HepG2 (cell line): ENCODE data around the gene CAMK1D. TPM values are rescaled to one million over a fixed set of nuclear protein-coding genes. Genes with fewer than 3 reads are reported as not detected.

Experiments used
- ATAC-seq: fragments of 200-7000 bp; cut with Tn5 transposase; 3 replicates; pipeline ENCODE4 v1.9.1; 2020; ENCODE audit warnings: mild to moderate bottlenecking, moderate library complexity
- BruUV-seq: library from RNA; stranded (reverse); fragments of 400-500 nt; replicated peaks from 2 replicates; lab custom pipeline; 2021; lab: Mats Ljungman, UMichigan
- CTCF ChIA-PET: fragments of 300-600 bp; formaldehyde crosslinking; extraction: SDS; loops from one replicate; lab custom pipeline; 2021; ENCODE audit warnings: low total read pairs, inconsistent platforms, low intra/inter-chr PET ratio; lab: Yijun Ruan, JAX
- POLR2A ChIA-PET: fragments of 350-600 bp; sonication (Branson Sonifier 250); formaldehyde crosslinking; loops from one replicate; lab custom pipeline; 2020; ENCODE audit warnings: antibody characterized with exemption, inconsistent platforms; lab: Yijun Ruan, JAX
- DNase-seq: peaks from one replicate; pipeline ENCODE4 v3.0.0-alpha.2; 2015; ENCODE audit warnings: low spot score
- FAIRE-seq: peaks from 3 replicates; lab custom pipeline; 2011; peaks lifted over from hg19 to GRCh38; lab: Jason Lieb, UNC
- H2AFZ ChIP-seq: one replicate; pipeline ENCODE4 v1.6.1; 2011; ENCODE audit warnings: low read length, inconsistent platforms
- H3K27ac ChIP-seq: fragments of 300-600 bp; 3 replicates; pipeline ENCODE4 v1.8.0; 2011; ENCODE audit warnings: mixed run types, mild to moderate bottlenecking, mixed read lengths, low read length, inconsistent platforms; ENCODE audit not compliant: insufficient read depth; ENCODE audit errors: extremely low read length
- H3K27me3 ChIP-seq, 2 experiments: fragments of 200-600 bp in 1 of 2; 2 replicates in 1 of 2; 3 replicates in 1 of 2; pipeline versions ENCODE4 v1.6.0 to v1.8.0; 2011; ENCODE audit warnings: low read length in 2 of 2, mild to moderate bottlenecking in 2 of 2, moderate library complexity in 2 of 2, inconsistent platforms in 1 of 2; ENCODE audit not compliant: insufficient read depth in 2 of 2, control insufficient read depth in 1 of 2
- H3K36me3 ChIP-seq, 2 experiments: fragments of 200-600 bp in 1 of 2; replicated peaks in 1 of 2; 2 replicates in 1 of 2; 3 replicates in 1 of 2; pipeline versions ENCODE4 v1.5.1 to v1.8.0; 2011; ENCODE audit warnings: low read length in 2 of 2, inconsistent platforms in 1 of 2; ENCODE audit not compliant: insufficient read depth in 2 of 2, control insufficient read depth in 1 of 2
- H3K4me1 ChIP-seq: 2 replicates; pipeline ENCODE4 v1.5.1; 2012; ENCODE audit warnings: low read length, inconsistent platforms; ENCODE audit not compliant: insufficient read depth
- H3K4me2 ChIP-seq: 2 replicates; pipeline ENCODE4 v1.6.0; 2011; ENCODE audit warnings: low read depth, low read length, inconsistent platforms
- H3K4me3 ChIP-seq, 3 experiments: fragments of 200-600 bp in 1 of 3; sonication (generic), shearing (Covaris generic) in 1 of 3; replicated peaks in 1 of 3; 2 replicates each; pipeline ENCODE4 v1.5.1; 2011 to 2016; ENCODE audit warnings: low read length in 3 of 3, inconsistent platforms in 2 of 3, low read depth in 2 of 3, mild to moderate bottlenecking in 2 of 3, control low read depth in 1 of 3, mixed read lengths in 1 of 3; ENCODE audit not compliant: insufficient read depth in 1 of 3
- H3K79me2 ChIP-seq: one replicate; pipeline ENCODE4 v1.6.1; 2011; ENCODE audit warnings: low read length, inconsistent platforms; ENCODE audit not compliant: insufficient read depth
- H3K9ac ChIP-seq: 2 replicates; pipeline ENCODE4 v1.6.0; 2011; ENCODE audit warnings: mild to moderate bottlenecking, low read depth, low read length, inconsistent platforms; ENCODE audit not compliant: insufficient read depth
- H3K9me3 ChIP-seq: 2 replicates; pipeline ENCODE4 v1.5.1; 2012; ENCODE audit warnings: mild to moderate bottlenecking, low read length
- H4K20me1 ChIP-seq: 2 replicates; pipeline ENCODE4 v1.6.0; 2011; ENCODE audit warnings: inconsistent platforms, mild to moderate bottlenecking, low read length, moderate library complexity; ENCODE audit not compliant: insufficient read depth
- FOXK1 ChIP-seq: sonication (generic); formaldehyde crosslinking; IDR thresholded peaks from 2 replicates; pipeline ENCODE4 v1.4.0; 2020; ENCODE audit warnings: low read depth, missing genetic modification reagents, borderline replicate concordance
- KMT2A ChIP-seq: sonication (generic); formaldehyde crosslinking; IDR thresholded peaks from 2 replicates; pipeline ENCODE4 v1.4.0; 2020; ENCODE audit warnings: missing genetic modification reagents
- NFAT5 ChIP-seq: sonication (generic); formaldehyde crosslinking; IDR thresholded peaks from 2 replicates; pipeline ENCODE4 v1.4.0; 2020; ENCODE audit warnings: missing genetic modification reagents
- NFE2L2 ChIP-seq: fragments of 150-350 bp; IDR thresholded peaks from 2 replicates; pipeline ENCODE4 v1.6.1; 2014; ENCODE audit warnings: low read length
- PCBP2 ChIP-seq: fragments of 200-400 bp; formaldehyde crosslinking; optimal IDR thresholded peaks from 2 replicates; pipeline ENCODE3; 2018; ENCODE audit warnings: low read length, low read depth; ENCODE audit not compliant: poor library complexity, severe bottlenecking
- RBM39 ChIP-seq: fragments of 200-400 bp; formaldehyde crosslinking; IDR thresholded peaks from one replicate; pipeline ENCODE4 v1.6.1; 2018; ENCODE audit warnings: antibody characterized with exemption, mild to moderate bottlenecking, low read depth, low read length; ENCODE audit not compliant: poor library complexity, severe bottlenecking
- ZNF44 ChIP-seq: sonication (generic); formaldehyde crosslinking; IDR thresholded peaks from 2 replicates; pipeline ENCODE4 v1.5.1; 2020; ENCODE audit warnings: mild to moderate bottlenecking, missing genetic modification reagents
- ZNF891 ChIP-seq: sonication (generic); formaldehyde crosslinking; IDR thresholded peaks from 2 replicates; pipeline ENCODE4 v1.5.0; 2020; ENCODE audit warnings: mild to moderate bottlenecking, missing genetic modification reagents
- WGBS: methylation state at CpG from one replicate; pipeline ENCODE4 v1.1.6; 2017; ENCODE audit warnings: low lambda C conversion rate; 5-methylcytosine and 5-hydroxymethylcytosine counted together
- in situ Hi-C: cut with HindIII; loops from 2 replicates; pipeline ENCODE4 v1.10.0; 2017; ENCODE audit warnings: low pct_unique_long_range_greater_than_20kb; ENCODE audit not compliant: extremely low pct_ligation_motif_present
- intact Hi-C: fragments of 100-400 bp; cut with micrococcal nuclease; formaldehyde crosslinking; loops from one replicate; pipeline ENCODE4 v1.10.0; 2022; ENCODE audit not compliant: unreplicated experiment
- polyA plus RNA-seq, 8 experiments: library from polyadenylated mRNA; depleted of rRNA in 3 of 8; stranded (reverse) in 7 of 8; unstranded in 1 of 8; fragments of >200 nt; fragmentation: Illumina TruSeq in 4 of 8; extraction: Trizol in 4 of 8; gene quantifications; 2 replicates each; pipeline versions ENCODE4 v1.2.1 to v1.2.3, GENCODE V29; 2011 to 2016; ENCODE audit warnings: low read depth in 4 of 8, missing spikeins in 1 of 8, mixed read lengths in 1 of 8; ENCODE audit not compliant: insufficient read depth in 1 of 8
- total RNA-seq, 5 experiments: library from RNA; depleted of rRNA; stranded (reverse); fragments of >200 nt; fragmentation: Illumina TruSeq; extraction: Trizol; gene quantifications; 2 replicates each; pipeline ENCODE4 v1.2.3, GENCODE V29; 2016; ENCODE audit warnings: low read depth in 1 of 5
- TF ChIP-seq, protein P1 (sequence below), 2 experiments: IDR thresholded peaks; 2 replicates each; pipeline ENCODE4 v1.6.1; 2011 to 2012; ENCODE audit warnings: low read length in 2 of 2, borderline replicate concordance in 1 of 2, low read depth in 1 of 2, mild to moderate bottlenecking in 1 of 2, moderate library complexity in 1 of 2
- TF ChIP-seq, protein P2 (sequence below): sonication (generic); formaldehyde crosslinking; IDR thresholded peaks from 2 replicates; pipeline ENCODE4; 2020; ENCODE audit warnings: missing genetic modification reagents, mild to moderate bottlenecking, borderline replicate concordance

CAMK1D gene
- total and polyA plus RNA-seq, 2 of the 13 experiments (the other 11 are each of a cell fraction or from before 2014, with no cell fraction given): under 0.01 TPM; not detected in 1

DNA sequence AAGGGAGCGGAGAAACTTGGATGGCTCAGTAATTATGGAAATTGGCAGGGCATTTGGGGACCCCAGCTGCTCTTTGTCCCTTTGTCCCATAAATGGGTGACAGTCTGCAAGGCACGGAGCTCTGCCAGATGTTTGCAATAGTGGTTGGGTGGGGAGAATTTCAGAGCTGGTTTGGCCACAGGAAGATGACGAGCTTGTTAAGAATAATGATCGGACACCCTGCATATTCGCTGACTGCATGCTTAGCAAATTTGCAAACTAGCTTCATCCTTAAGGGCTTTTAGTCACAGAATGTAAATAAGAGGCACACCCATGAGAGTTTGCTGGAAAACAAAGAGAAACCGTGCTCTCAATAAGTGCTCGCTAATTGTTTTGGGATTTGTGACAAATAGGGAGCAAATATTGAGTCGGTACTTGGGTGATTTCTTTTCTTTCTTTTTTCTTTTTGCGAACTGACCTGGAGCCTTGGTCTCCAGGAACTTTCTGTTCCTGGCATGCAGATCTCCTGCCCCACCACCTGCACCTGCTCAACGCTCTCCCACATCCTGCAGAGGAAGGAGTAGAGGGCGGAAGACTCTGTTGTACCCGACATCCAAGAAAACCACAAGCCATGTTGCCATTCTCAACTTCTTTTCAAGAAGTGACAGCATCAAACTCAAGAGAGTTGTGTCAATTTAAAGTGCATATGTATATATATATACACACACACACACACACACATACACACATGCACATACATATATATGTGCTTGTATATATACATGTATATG, 238.9 kb downstream of the CAMK1D start (continued):
- TF ChIP-seq NFE2L2 (no peak), KMT2A (CRISPR knock-in tag) (no peak), RBM39 (no peak), ZNF891 (CRISPR knock-in tag) (no peak), ZNF44 (CRISPR knock-in tag) (no peak), FOXK1 (CRISPR knock-in tag) (no peak)

DNA sequence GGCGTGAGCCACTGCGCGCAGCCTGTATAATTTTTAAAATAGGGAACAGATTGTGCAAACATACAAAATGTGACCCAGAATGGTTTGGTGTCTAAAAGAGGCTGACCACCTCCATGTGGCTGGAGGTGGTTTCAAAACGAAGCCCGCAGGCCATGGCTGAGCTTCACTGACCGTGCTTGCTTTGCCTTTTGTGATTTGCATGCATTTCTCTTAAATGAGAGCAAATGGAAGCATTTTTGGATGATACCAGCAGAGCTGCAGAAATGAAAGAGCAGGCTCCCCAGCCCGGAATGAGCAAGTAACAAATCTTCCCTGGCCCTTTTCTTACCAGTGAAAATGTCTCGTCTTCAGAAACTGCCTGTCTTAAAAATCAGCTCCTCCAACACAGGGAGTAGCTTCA, 239.9 kb downstream of the CAMK1D start:
- H3K4me3 ChIP-seq: no peak overlapping the region
- H3K27me3 ChIP-seq: peaks cover 3 to 18% of the 10 kb centered on the region in 2 experiments; a peak in 4 of 5 replicates
- DNase-seq: no peak
- WGBS: 46% methylated on average over 8 of the region's 8 CpGs
- no peaks in the 10 kb centered on the region for H3K9me3 ChIP-seq
- ChIA-PET POLR2A (no interaction called here), CTCF (no interaction called here)
- H2AFZ ChIP-seq: no peak overlapping the region
- H4K20me1 ChIP-seq: no peaks in the 10 kb centered on the region
- FAIRE-seq: no peak
- ATAC-seq: no peak
- H3K4me2 ChIP-seq: no peak overlapping the region
- H3K79me2 ChIP-seq: no peaks in the 10 kb centered on the region
- in situ Hi-C loops: no loop called here
- no peaks in the 10 kb centered on the region for H3K4me1 ChIP-seq
- H3K27ac ChIP-seq: no peak overlapping the region
- no peak overlapping the region for H3K9ac ChIP-seq
- no peaks in the 10 kb centered on the region for H3K36me3 ChIP-seq
- intact Hi-C loops: no loop called here
- no TSS peak for BruUV-seq
- TF ChIP-seq NFAT5: no peak
- TF ChIP-seq, protein P1, sequence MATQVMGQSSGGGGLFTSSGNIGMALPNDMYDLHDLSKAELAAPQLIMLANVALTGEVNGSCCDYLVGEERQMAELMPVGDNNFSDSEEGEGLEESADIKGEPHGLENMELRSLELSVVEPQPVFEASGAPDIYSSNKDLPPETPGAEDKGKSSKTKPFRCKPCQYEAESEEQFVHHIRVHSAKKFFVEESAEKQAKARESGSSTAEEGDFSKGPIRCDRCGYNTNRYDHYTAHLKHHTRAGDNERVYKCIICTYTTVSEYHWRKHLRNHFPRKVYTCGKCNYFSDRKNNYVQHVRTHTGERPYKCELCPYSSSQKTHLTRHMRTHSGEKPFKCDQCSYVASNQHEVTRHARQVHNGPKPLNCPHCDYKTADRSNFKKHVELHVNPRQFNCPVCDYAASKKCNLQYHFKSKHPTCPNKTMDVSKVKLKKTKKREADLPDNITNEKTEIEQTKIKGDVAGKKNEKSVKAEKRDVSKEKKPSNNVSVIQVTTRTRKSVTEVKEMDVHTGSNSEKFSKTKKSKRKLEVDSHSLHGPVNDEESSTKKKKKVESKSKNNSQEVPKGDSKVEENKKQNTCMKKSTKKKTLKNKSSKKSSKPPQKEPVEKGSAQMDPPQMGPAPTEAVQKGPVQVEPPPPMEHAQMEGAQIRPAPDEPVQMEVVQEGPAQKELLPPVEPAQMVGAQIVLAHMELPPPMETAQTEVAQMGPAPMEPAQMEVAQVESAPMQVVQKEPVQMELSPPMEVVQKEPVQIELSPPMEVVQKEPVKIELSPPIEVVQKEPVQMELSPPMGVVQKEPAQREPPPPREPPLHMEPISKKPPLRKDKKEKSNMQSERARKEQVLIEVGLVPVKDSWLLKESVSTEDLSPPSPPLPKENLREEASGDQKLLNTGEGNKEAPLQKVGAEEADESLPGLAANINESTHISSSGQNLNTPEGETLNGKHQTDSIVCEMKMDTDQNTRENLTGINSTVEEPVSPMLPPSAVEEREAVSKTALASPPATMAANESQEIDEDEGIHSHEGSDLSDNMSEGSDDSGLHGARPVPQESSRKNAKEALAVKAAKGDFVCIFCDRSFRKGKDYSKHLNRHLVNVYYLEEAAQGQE (IDR thresholded peaks at IDR 0.05; ENCODE audit: borderline replicate concordance in 1 of 2, low read depth in 1 of 2, low read length in 2 of 2): no peak
- no peak for TF ChIP-seq PCBP2
- TF ChIP-seq, protein P2, sequence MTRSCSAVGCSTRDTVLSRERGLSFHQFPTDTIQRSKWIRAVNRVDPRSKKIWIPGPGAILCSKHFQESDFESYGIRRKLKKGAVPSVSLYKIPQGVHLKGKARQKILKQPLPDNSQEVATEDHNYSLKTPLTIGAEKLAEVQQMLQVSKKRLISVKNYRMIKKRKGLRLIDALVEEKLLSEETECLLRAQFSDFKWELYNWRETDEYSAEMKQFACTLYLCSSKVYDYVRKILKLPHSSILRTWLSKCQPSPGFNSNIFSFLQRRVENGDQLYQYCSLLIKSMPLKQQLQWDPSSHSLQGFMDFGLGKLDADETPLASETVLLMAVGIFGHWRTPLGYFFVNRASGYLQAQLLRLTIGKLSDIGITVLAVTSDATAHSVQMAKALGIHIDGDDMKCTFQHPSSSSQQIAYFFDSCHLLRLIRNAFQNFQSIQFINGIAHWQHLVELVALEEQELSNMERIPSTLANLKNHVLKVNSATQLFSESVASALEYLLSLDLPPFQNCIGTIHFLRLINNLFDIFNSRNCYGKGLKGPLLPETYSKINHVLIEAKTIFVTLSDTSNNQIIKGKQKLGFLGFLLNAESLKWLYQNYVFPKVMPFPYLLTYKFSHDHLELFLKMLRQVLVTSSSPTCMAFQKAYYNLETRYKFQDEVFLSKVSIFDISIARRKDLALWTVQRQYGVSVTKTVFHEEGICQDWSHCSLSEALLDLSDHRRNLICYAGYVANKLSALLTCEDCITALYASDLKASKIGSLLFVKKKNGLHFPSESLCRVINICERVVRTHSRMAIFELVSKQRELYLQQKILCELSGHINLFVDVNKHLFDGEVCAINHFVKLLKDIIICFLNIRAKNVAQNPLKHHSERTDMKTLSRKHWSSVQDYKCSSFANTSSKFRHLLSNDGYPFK (CRISPR knock-in tag): no peak
